Measurements from ENCODE around the gene DNAJC30. TPM values are rescaled to one million over a fixed set of nuclear protein-coding genes. Genes with fewer than 3 reads are reported as not detected.

The DNAJC30 gene

Small RNAs within 50 kb of the gene (small RNA-seq; reads per million reads assigned to genes)
- not detected for gene MIR4284 (ENCODE audit: insufficient read depth)
- not detected for gene RN7SL265P (ENCODE audit: insufficient read depth)

Measured in mesendoderm (in vitro differentiated cells).